HEK293T (cell line): Measurements from ENCODE around the gene HSPA4L.

Source experiments
- FOXK2 ChIP-seq: fragments of 450-650 bp; IDR thresholded peaks from 2 replicates; pipeline ENCODE4 v1.6.1; 2016; ENCODE audit warnings: mild to moderate bottlenecking
- HDGF ChIP-seq: fragments of 450-650 bp; IDR thresholded peaks from 2 replicates; pipeline ENCODE4 v1.6.1; 2017; ENCODE audit warnings: antibody characterized with exemption, borderline replicate concordance
- SP1 ChIP-seq: fragments of 450-650 bp; IDR thresholded peaks from 2 replicates; pipeline ENCODE4 v1.6.1; 2017
- SUZ12 ChIP-seq: fragments of 450-650 bp; IDR thresholded peaks from 2 replicates; pipeline ENCODE4 v1.6.1; 2016; ENCODE audit warnings: mild to moderate bottlenecking
- TARDBP ChIP-seq: fragments of 450-650 bp; IDR thresholded peaks from 2 replicates; pipeline ENCODE4 v1.6.1; 2016

DNA sequence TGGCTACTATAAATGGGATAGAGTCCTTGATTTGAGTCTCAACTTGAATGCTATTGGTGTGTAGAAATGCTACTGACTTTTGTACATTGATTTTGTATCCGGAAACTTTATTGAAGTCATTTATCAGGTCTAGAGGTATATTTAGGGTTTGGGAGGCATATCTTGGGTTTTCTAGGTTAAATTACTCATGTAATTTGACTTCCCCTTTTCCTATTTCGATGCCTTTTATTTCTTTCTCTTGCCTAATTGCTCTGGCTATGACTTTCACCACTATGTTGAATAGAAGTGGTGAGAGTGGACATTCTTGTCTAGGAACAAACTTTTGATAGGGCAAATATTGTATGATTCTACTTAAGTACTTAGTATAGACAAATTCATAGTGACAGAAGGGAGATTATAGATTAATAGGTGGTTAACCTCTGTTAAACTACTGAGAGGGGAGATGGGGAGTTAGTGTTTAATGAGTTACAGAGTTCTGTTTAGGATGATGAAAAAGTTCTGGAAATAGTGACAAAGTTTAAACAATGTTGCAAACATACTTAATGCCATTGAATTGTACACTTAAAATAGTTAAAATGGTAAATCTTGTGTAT, 22.8 kb upstream of the HSPA4L start:
- no peak for TF ChIP-seq HDGF
- TF ChIP-seq FOXK2, result no peak
- TF ChIP-seq SP1, result no peak
- TF ChIP-seq TARDBP, result no peak
- no peak for TF ChIP-seq SUZ12
